ENCODE results near the gene WBP2NL.

- TF ChIP-seq ELK1 (IDR thresholded peaks at IDR 0.05; ENCODE audit: low read depth, low read length) (no peak), POLR2A (IDR thresholded peaks at IDR 0.05; ENCODE audit: low read length) (no peak), CTCF (IDR thresholded peaks at IDR 0.05) (no peak), MYC (IDR thresholded peaks at IDR 0.05; ENCODE audit: borderline replicate concordance, low read length) (no peak), FOSL2 (IDR thresholded peaks at IDR 0.05) (no peak), FOSL2 (CRISPR knock-in tag; IDR thresholded peaks at IDR 0.05) (no peak), HEYL (CRISPR knock-in tag; IDR thresholded peaks at IDR 0.05) (no peak), SMC3 (IDR thresholded peaks at IDR 0.05) (no peak), MAX (IDR thresholded peaks at IDR 0.05) (no peak), EP300 (IDR thresholded peaks at IDR 0.05) (no peak), JUNB (IDR thresholded peaks at IDR 0.05) (no peak), CBX8 (IDR thresholded peaks at IDR 0.05) (no peak)
Observed at GRCh38 chr22:41989246-41989645, 9.3 kb upstream of the WBP2NL start.

Data from A549 (cell line).